Measurements from ENCODE around the gene SH2D4B.

GRCh38 chr10:80555415-80555814 lies 17.7 kb downstream of the SH2D4B start:
- TF ChIP-seq CTCF (IDR thresholded peaks at IDR 0.05) (no peak), EP300 (IDR thresholded peaks at IDR 0.05) (no peak)
